IPS-NIHi7 (cell line): Measurements from ENCODE around the gene TTC6.

Experiments used
- DNase-seq: peaks from one replicate; pipeline ENCODE4 v3.0.0; 2012; ENCODE audit warnings: mixed read lengths; ENCODE audit errors: extremely low spot score

The TTC6 gene

DNA sequence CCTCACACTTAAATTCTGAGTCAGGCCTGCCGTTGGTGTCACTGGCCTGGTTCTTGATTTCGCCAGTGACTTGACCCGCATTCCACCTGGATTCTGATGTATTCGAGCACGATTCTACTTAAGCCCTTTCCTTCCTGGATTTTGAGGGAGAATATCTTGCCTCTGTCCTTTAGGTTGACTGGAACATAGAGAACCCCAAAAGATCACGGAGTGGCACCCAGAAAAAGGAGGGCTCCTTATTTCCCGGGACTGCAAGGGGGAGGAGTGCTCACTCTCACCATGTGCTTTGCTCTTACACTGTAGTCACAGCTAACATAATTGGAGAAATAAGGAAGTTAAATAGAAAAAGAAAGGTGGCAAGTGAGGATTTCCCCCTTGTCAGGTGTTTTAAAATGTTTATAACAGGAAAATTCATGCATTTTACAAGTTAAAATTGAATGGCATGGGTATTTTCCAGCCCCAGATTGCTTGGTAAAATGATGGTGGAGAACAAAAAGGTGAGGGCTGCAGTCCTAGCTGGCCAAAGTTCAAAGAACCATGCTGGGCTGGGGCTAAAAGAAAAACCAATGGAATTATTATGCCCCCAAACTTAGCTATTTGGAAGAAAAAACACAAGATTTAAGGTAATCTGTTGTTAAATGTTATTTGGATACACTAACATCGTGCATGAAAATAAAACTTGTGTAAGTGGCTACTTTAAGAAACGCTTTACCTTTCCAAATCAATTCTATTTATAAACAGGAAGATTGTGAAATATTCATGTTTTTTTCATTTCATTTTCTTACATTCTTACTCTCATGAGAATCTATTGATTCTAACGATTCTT, 9.2 kb upstream of the TTC6 start:
- no peak for DNase-seq

DNA sequence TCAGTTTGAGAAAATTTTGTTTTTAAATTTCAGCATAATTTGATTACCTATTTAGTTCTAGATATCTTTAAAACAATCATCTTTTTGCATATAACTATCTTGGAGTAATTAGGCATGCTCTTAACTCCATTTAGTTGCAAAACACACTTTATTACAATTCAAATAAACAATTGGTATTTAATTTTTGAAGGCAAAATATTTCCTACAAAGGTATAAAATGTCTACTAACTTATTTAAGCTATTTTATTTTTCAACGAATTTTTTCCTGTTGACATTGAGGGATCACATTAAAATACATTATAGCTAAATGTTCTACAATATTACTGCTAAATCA, 8.7 kb upstream of the TTC6 start:
- DNase-seq, result no peak

DNA sequence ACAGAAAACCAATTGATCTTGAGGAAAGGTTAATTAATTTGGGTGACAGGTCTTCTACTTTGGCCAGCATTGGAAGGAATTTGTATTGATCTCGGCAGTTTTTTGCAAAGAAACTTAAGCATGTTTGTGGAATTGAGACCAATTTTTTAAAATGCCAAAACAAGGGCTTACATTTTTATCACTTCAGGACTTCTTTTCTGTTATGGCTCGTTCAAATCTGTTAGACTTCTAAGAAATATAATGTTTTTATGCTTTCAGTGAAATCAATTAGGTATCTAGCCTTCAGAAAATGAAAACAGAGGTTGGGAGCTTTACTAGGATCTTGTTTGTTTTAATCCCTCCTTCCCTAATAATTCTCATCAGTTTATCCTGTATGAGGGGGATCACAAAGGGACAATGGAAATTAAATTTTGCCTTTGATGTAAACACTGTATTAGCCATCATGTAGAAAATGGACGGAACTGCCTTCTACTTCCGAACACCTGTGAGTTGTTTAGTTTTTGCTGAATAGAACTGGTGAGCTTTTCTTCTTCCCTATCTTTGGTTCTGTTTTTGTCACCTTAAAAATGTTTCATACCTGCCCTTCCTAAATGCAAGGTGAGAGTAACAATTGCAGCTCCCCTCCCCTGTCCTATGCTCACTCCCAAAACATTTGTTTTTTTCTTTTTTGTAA, 8.2 kb upstream of the TTC6 start:
- no peak for DNase-seq

DNA sequence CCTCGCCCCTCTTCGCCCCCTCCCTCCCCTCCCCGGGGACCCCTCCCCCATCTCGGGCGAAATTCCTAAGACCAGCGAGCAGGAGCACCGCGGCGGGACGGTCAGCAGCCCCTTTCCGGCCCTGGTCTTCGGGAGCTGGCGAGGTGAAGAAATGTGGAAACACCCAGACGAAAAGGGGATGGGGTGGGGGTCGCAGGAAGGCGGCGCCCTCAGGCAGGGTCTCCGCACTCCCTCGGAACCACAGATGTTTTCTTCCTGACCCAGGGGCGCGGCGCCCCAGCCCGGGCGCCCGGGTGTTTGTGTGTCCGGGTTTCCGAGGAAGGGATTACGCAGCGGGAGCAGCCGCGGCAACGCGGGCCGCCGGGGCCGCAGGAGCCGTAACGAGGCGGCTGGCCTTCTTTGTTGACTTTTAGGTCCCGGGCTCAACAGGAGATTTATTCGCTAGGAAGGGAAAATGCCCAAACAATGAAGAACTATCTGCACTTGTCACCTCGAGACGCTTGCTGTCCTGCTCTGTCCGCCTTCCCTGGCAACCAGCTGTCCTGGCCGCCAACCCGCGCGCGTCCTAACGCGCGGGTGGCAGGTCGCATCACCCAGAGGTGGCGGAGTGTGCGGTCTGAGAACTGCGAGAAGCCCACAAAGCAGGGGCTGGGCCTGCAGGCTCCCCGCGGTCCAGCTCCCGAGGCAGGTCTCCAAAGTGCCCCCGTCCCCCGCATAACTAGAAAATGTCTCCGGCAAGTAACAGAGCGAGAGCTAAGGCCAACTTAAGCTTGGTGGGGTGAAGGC, 7.4 kb upstream of the TTC6 start:
- DNase-seq, result no peak

DNA sequence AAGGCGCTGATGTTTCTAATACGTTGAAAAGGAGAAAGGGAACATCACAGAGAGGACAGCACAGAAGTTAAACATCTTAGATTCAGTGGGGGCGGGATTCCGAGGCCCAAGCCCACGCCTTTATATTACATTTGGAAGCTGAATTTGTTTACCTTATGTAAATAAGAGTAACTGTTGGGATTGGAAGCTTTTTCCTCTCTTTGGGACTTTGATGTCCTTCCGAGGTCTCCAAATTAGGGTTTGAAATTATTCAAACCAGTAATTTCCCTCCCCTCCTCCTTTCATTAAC, 6.8 kb upstream of the TTC6 start:
- no peak for DNase-seq

DNA sequence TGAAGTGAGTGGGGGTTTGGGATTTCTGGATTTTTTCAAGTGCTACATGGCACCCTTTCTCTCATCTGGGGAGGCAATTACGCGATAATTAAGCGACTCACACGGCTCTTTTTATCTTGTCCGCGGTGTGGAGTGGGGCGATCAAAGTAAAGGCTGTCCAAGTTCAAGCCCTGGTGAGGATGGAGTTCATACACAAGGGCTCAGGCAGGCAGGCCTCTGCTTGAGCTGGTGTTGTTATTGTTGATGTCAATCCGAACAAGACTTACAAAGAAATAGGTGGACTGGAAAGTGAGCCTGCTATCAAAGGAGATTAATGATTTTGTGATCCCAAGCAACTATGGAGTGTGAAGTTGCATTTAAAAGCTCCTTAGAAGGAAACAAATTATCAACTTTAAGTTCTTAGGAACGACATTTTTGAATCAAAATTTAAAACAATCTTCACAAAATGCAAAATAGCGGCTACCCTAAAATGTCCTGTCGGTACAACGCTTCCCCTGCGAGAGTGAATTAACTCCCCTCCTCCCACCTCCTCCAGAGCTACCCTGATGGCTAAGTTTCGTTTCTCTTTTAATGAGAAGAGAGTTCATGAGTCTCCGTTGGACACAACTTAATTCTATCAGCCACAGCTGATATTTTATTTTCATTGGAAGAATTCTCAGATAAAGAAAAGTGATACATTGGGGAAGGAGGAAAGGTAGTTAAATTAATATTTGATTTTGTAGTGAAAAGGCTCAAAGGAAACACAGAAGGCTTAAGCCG, 6.3 kb upstream of the TTC6 start:
- no peak for DNase-seq

DNA sequence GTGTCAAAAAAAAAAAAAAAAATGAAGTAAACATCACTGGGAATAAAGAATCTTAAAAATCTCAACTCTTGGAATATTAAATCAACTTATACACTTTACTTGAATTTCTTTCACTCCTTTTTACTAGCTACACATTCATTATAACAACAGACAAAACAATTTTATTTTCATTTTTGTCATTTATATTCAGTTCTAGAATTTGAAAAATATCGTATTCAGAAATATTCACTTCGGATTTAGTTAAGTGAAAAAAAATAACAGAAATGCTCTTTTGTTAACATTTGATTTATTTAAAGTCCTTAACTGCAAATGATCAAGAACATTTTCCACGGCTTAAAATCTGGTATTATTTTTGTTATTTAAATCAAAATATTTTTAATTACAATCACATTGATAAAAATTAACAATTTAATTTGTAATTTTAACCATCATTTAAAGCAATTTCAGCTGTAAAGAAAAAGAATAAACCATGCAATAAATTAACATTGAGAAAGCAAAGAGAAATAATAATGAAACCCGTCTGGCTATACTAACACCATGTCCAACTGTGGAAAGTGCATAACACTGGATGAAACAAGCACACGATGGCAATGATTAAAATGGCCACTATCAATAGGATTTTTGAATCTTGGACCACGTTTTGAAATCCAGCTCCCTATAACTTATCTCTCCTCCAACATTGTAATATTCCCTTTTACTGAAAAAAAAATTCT, 5.6 kb upstream of the TTC6 start:
- DNase-seq, result no peak

DNA sequence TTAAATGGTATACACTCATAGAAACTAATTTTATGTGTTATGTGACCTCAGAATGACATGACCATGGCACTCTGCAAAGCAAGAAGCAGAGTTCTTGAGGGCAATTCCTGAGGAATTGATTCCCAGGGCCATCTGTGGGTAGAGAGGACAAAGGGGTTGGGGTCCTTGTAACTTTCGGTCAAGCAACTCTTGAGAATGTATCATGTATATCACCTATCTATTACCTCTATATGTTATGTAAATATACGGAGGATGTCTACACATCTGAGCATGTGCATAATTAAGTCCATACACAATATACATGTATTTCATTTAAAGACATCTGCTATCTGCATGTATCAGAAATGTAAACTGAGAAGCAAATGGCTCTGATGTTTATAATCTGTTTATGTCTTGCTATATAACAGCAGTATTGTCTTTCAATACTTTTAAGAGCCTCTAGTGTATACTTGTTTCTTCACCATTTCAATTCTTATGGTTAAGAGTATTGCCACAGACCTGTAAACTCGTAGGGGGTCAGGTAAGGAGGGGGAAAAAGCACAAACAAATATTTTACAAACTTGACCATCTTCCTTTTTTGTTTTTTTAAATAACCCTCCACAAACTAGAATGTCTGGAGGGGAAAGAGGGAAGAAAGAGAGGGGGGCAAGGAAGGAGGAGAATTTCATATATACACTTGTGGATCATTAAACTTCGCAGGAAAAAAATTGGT, 4.8 kb upstream of the TTC6 start:
- no peak for DNase-seq

DNA sequence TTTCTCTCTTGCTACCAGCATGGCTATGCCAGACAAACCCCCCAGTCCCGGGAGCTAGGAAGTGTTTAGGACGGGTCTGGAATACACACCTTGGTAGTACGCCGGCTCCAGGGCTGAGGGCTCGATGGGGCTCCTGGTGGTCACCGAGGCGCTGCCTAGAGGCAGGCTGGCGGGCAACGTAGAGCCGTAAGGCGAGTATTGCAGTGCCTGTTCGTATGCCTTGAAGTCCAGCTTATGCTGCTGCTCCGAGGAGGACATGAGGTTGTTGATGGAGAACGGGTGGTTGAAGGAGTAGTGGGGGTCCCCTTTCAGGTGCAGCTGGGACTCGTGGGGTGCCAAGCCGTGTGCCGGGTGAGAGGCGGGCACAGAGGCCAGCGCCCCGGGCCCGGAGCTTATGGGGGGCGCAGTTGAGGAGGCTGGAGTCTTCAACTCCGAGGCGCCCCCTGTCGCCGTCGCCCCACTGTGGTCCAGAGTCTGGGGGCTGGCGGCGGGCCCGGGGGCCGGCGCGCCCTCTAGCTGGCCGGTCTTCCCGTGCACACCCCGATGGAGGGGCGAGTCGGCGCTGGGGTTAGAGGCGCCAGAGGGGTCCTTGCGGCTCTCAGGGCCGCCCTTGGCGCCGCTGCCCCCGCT, 4.0 kb upstream of the TTC6 start:
- no peak for DNase-seq

DNA sequence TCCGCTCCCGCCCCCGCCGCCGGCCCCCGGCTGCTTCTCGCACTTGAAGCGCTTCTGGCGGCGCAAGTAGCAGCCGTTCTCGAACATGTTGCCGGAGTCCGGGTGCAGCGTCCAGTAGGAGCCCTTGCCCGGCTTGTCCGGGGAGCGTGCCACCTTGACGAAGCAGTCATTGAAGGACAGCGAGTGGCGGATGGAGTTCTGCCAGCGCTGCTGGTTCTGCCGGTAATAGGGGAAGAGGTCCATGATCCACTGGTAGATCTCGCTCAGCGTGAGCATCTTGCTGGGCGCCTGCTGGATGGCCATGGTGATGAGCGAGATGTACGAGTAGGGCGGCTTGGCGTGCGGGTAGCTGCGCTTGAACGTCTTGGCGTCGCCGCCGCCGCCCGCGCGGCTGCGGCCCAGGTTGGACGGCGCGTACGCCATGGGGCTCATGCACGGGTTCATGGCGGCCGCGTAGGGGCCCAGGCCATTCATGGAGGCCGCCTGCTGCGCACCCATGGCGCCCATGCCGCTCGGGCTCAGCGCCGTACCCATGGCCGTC, 3.4 kb upstream of the TTC6 start:
- DNase-seq, result no peak

DNA sequence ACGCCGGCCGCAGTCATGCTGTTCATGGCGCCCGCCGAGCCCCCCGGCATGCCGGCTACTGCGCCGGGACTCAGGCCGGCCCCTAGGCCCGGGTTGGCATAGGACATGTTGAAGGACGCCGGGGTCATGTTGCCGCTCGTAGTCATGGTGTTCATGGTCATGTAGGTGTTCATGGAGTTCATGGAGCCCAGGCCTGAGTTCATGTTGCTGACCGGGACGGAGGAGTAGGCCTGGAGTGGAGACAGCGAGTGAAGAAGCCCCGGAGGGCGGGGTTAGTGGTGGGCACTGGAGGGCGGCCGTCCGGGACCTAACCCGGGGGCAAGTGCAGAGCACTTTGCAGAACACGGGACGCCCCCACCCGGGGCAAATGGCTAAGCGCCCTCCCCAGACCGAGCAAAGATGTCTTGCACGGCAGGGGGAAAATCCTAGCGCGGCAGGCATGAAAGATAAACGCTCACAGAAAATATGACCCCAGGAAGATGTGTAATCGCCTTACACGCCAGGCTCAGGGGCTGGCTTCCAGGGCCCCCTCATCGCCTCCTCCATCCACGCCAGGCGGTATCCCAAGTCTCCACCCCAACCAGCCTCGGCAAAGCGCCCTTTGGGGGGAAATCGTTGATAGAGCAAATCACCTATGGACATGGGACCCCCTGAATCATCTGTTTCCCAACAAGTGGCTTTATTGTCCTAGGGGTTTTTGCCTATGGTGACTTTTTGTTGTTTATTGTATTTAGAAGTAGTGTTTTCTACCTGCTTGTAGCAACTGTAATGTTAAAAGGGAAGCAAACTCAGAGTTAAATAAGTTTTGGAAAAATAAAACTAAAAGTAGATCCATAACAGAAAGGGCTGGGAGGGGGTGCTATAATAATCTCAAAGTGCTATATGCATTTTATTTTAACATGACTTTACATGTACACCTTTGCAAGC, 2.7 kb upstream of the TTC6 start:
- no peak for DNase-seq

DNA sequence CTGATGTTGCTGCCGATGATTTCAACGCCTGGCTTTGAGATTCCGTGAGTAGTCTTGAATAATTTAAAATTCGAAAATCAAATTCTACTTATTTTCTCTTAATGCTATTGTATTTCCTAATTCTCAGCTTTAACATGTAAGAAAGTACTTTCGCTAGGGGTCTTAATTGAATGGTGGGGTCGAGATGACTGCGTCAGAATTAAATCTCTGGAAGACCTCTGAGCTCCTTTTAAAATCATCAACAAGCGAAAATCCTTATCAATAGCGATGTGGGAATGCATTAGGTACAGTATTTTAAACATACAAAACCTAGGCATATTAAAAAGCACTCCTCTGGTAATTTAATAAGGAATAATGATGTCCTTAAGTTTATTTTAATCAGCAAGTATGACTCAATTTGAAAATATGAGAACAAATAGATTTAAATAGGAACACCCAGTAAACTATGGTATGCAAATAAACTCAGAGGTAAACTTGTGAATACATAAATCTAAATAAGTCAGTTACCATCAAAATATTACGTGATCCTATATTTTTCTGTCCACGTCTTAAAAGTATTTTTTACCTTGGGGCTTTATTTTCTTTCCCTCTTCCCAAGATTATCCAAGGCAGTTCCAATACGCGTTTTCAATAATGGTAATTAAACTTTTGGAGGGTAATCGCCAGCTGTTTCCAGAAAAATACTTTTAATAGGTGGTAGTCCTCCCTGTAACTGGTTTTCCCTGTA, 1.8 kb upstream of the TTC6 start:
- no peak for DNase-seq

DNA sequence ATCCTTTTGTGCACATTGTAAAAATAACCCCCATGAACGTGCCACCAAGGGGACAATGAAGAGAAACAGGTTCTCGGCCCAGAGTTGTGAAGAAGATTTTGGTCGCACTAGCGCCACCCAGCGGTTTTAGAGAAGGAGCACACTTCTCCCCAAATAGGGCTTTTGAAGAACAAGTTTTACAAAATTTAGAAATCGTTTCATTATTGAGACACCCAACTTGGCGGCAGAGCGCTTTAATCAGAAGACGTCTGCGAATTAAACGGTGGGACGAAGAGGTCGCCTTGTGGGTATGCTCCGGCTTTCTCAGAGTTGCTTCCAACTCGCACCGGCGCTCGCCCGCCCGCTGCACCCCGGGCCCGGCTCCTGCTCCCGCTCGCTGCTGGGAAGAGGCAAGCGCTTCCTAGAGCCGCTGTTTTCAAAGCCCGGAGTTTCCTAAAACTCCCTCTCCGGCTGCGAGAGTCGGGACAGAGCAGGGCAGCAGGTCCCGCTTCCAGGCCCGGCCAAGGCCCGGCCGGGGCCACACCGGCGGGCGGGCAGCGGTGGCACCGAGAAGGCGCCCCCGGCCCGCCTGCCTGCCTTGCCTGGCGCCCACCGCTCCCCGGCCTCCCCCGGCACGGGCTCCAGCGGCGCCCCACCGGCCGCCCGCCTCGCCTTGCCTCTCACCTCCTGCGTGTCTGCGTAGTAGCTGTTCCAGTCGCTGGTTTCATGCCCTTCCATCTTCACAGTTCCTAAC, 1.0 kb upstream of the TTC6 start:
- no peak for DNase-seq

DNA sequence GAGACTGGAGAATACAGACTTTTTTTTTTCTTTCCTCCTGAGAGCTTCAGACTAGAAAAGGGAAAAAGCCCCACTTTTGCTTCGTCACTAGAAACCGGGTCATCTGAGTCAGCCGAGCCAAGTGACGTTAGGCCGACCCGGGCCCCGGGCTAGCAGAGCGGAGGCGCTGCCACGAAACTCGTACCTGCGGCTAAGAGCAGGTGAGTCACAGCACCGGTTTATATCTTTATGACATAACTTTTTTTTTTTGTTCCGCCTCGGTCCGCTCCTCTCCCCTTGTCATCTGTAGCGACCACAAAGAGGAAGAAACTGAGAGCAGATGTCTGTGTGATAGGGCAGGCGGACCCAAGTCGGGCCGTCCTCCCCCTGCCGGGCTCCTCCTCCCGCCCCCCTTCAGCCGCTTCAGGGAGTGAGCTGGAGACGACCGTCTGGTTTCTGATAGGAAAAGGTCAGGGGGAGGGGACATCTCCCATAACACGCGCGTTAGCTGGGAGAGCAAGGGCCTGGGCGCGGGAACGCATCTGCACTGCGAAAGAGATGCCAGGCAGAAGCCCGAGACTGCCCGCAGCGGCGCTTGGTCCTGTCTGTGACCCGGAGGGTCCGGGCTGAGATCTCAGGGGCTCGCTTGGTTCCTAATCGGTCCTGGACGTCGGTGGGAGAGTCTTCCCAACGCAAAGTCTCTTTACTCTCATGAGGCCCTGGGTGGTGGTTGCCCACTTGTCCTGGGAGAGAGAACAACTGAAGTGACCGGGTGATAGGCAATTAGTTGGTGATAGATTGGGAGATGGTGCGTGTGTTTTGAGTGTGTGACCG, 586 bp downstream of the TTC6 start:
- no peak for DNase-seq

DNA sequence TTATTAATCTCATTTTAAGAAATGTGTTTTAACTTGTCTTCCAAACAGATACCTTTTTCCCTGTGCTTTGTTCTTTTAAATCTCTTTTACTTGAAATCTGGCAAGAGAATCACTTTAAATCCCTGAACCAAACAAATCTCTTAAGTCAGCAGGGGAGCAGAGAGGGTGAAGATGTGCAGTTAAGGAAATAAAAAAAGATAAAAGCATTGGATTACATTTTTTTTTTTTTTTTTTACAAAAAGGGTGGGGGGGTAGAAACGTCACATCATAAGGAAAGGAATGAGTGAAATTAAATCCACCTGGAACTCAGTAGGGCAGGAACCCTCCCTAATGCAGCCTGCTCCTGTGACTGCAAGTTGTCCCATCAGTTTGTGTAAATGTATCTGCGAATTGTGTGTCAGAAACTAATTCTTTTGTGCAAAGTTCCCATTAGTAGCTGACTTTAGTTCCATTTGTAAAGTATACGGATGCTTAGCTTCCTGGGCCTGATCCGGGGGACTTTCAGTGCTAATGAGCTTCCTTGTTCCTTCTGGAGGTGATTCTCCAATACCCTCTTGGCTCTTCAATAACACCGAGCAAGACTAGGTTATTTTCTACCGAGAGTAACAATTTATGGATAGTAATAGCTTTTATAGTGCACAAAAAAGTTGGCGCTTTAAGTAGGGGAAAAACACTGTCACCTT, 1.5 kb downstream of the TTC6 start:
- no peak for DNase-seq

DNA sequence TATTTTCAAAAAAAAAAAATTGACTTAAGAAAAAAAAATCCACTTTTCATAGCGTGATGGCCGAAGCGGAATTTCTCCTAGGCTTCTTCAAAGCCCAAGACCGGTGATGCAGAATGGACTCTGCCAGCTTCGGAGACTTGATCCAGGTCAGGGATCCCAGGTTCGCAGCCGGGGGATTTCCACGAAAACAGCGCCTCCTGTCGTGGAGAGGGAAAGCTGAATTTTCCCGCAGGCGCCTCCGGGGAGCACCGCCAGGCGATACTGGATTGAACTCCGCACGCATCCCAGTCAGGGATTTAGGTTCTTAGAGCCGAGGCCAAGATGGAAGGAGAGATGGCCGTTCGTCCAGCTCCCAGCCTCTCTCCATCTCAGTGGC, 2.1 kb downstream of the TTC6 start:
- DNase-seq, result no peak
